ENCODE results near the gene CRYGS.

- no peak for TF ChIP-seq CTCF (IDR thresholded peaks at IDR 0.05)
- no peak for TF ChIP-seq POLR2A (IDR thresholded peaks at IDR 0.05)
These were observed 25.0 kb downstream of the CRYGS start for GRCh38 chr3:186519021-186519658.

Data from heart left ventricle (tissue), 13 donors.